HG02798 (cell line): Measurements from ENCODE around the gene LHPP.

Experiments used
- ATAC-seq: cut with Tn5 transposase; IDR thresholded peaks from one replicate; pipeline ENCODE4 v1.9.1; 2021; ENCODE audit warnings: mild to moderate bottlenecking; ENCODE audit not compliant: unreplicated experiment, poor library complexity

LHPP gene

GRCh38 chr10:124612611-124613498 is 151.2 kb downstream of the LHPP start:
- ATAC-seq, result no peak

DNA sequence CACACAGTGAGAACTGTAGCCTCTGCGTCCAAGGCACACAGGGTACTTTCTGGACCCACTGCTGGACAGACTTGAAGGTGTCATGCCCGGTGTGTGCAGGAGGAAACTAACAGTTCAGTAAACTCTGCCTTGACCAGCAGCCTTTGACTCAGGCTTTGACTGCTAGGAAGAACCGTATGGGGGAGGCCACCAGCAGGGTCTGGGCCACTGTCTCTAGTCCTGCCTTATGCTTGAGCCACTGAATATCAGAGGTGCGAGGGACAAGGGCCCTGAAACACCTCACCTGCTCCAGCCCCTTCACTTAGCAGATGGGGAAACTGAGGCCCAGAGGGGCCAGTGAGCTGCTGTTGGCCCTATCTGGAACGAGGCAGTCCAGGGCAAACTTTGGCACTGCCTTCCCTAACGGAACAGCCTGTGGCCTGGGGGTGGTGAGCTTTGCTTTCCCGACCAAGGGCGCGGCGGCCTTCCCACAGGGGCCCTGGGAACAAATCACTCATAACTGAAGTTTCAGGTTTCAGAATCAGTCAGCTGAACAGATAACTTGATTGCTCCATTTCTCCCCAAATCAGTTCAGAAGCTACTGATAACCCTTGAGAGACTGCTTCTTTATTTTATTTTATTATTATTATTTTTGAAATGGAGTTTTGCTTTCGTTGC is 152.5 kb downstream of the LHPP start:
- peak; percentile 44 for ATAC-seq

GRCh38 chr10:124615259-124615658 is 153.6 kb downstream of the LHPP start:
- no peak for ATAC-seq

DNA sequence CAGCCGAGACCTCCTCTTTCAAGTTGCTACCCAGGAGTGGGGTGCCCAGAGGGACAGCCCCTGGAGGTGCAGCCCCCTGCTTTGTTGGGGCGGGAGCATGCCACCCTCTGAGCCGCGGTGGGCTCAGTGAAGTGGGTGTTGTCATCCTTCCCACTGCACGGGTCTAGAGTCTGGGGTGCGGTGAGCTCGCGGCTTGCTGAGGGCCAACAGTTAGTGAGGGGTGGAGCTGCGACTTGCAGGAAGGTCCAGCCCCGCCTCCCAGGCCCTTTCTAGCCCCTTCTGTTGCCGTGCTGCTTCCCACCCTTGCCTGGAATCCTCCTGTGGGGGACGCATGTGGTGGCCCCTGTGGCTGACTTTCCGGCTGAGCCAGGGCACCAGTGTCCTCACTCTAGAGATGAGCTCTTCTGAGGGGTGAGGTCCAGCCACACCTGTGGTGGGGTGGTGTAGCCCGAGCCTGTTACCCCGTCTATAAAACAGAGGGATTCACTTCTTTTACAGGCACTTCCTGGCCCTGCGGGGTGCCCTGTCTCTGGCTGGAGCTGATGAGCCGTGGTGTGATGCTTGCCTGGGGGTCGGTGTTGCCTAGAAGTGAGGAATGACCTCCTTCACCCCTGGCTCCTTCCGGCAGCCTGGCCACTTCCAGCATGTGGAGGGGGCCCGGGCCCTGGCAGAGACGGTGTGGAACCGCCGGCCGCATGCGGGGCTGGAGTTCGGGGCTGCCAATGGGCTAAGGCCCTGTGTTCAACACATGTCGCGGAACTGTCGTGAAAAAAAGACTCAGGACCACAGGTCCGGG is 154.6 kb downstream of the LHPP start:
- ATAC-seq, result no peak

- ATAC-seq, result no peak
These were observed 155.2 kb downstream of the LHPP start for GRCh38 chr10:124616836-124617130.

DNA sequence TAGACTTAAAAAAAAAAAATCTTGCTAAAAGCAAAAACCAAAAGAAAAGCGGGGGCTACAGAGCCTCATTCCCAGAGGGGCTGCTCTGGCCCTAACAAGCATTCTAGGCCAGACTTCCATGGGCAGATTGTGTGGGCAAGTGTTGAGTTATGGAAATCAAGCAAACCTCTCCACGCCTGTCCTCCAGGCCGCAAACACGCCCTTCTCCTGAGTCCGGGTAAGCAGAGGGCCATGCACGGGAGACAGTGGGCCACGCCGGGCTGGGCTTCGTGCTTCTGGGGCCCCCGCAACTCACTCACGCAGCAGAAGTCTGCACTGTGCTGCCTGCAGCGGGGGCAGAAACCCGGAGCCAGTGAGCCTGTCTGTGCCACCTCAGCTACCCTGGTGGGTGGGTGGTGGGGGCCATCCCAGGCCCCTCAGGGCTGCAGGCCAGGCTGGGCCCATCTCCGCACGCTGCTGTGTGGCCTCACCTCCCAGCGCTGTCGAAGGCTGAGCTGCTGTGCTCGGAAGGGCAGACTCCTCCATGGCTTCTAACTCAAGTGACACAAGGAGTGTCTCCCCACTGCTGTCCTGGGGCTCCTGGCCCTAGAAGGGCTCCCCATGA is 156.9 kb downstream of the LHPP start:
- ATAC-seq, result no peak

DNA sequence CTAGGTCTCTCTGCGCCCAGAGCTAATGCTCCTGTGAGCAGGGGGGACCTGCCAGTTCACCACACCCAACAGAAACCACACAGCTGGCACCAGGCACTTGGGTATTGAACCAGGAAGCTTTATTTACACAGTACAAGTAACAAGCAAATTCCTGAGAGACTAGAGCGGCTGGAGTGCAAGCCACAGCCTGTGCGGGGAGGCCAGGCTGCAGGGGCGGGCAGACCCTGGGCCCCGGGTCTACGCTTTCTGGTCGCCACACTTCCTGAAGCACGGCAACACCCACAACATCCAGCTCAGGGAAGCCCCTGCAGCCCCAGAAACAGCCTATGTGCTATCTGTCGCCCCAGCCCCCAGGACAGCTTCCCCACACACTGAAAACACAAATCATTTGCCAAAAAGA is 157.6 kb downstream of the LHPP start:
- no peak for ATAC-seq

DNA sequence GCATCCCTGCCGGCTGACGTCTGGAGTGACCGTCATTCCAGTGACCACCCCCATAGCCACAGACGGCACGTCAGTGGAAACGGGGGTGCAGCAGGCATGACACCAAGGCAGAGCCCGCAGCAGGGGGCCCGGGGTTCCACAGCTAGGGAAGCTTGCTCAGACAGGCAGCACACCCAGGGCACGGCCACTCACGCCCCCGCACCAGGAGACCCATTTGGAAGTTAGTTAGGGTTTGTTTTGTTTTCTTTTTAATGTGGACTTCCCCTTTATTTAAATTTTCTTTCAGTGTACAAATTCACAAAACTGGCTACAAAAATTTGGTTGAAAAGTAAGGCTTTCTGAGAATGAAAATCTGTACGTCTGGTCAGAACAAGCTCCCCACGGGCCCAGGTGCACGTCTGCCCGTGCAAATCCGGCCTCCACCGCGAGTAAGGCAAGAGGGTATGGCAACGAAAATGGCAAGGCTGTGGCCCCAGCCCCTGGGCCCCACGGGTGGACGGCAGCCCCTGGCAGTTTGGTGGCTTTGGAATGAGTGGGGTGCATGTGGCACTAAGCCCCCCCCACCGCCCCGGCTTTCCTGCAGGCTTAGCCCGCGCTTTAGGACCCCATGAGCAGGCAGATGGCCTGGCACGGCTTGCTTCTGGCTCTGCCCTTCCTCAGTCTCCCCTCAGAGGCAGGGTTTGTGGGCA is 158.3 kb downstream of the LHPP start:
- peak; percentile 60 for ATAC-seq

DNA sequence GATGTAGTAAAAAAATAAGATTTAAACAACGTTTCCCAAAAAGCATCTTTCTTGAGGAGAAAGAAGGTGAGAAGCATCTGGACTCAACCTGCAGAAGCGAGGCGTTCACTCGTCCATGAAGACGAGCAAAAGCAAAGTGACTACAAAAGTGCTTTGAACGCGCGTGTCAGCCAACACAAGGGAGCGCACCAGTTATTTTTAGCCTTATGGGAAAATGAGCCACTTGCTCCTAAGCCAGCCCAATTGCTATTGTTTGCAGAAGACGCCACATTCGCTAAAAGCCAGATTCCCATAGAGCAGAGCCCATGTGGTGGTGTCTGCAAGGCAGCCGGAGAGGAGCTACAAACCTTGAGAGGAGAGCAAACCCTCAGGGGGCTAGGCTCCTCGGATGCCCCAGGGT is 160.0 kb downstream of the LHPP start:
- ATAC-seq, result no peak

- no peak for ATAC-seq
These were observed 160.5 kb downstream of the LHPP start for GRCh38 chr10:124622158-124622557.

DNA sequence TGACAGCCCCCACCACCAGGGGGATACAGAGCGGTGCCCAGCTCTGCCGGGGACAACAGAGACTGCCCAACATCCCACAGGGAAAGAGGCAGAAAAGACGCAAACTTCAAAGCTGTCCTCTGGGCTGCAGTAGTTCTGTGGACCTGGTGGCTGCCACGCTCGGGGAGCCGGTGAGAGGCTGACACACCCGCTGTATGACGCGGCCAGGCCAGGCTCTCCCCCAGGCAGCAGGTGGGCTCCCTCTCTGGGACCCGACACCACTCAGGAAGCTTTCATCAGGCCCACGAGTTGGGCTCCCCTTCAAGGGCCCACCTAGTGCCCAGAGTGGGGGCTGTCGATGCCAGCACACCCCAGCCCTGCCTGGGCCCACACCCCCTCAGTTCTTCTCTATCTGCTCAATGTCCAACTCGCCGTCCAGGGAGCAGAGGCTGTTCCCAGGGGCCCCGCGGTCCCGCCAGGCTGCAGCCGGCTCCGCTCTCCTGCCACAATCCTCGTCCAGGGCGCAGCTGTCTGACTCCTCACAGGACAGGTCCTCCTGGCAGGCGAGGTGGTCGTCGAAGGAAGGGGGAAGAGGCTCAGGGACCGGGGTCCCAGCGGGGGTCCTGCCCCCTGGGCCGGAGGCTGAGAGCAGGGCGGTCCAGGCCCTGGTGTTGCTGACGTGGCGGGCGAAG is 161.4 kb downstream of the LHPP start:
- ATAC-seq, result no peak

- no peak for ATAC-seq
These were observed 162.4 kb downstream of the LHPP start for GRCh38 chr10:124624006-124624405.

DNA sequence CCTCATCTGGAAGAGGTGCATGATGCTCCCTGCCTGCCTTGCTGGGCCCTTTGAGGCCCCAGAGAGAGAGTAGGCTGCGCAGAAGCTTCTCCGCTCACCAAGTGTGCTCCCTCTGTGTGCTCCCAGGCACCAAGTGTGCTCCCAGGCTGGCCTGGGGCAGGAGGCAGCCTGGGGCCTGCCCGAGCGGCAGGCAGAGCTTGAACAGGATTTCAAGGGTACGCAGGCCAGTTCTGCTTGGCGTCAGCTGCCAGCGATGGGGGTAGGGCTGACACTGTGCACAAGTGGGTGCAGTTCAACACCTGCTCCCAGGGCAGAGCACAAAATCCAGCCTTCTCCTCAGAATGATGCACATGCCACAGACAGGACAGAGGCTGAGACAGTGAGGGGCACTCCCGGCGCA is 162.8 kb downstream of the LHPP start:
- ATAC-seq, result no peak

GRCh38 chr10:124624895-124625294 is 163.3 kb downstream of the LHPP start:
- ATAC-seq, result no peak

GRCh38 chr10:124625831-124626238 is 164.2 kb downstream of the LHPP start:
- ATAC-seq, result no peak

GRCh38 chr10:124626759-124627380 is 165.2 kb downstream of the LHPP start:
- peak; percentile 58 for ATAC-seq

DNA sequence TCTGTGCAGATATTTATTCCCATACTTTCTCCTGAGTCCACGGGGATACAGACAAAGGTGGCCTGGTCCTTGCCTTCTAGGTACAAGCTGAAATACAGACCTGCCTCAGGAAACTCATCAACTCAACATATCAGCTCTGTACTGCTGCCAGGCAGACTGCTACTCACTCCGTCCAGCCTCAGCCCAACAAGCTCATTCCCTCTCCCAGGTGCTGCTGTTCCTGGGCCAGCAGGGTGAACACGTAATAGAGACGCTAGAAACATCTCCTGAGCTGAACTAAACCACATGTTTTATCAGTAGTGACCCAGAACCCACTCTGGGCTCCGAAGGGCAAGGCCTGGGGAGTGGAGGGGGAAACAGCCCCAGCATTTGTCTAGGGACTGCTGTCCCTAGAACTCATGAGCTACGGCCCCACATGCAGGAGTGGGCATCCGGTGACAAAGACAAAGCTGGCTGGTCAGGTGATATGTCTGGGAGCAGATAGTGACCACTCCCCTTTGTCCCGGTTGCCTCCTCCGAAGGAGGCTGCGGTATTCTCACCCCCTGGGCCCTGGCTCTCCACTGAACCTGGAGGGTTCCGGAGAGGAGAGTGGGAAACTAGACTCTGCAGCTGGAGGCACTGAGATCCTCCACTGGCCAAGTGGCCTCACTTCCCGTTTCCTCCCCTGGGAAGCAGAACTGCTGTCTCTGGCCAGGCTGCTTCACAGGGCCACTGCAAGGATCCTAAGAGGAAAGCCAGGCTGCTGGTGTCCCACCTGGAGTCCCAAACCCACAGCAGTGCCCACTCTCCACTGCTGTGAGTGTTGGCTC is 166.4 kb downstream of the LHPP start:
- ATAC-seq, result no peak

GRCh38 chr10:124628676-124629021 is 167.0 kb downstream of the LHPP start:
- ATAC-seq, result no peak

DNA sequence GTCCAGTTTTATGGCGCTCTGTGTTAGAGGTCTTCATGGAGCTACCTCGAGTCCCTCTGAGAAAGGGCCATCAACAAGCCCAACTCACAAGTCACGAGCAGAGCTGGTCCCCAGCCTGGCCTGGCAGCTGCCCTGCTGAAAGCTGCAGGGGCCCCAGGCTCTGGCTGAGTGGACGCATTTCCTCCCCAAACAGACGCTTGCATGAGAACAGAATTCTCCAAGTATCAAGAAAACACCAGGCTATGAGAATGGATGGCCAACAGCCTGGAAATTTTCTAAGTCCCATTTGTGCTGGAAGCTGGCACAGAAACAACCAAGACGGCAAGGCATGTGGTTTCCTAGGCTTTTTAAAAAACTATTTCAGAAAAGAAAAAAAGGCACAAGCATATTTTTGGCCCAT is 167.8 kb downstream of the LHPP start:
- no peak for ATAC-seq
